Progenitor cell of endocrine pancreas (in vitro differentiated cells): ENCODE data around the gene SUFU. TPM values are rescaled to one million over a fixed set of nuclear protein-coding genes. Genes with fewer than 3 reads are reported as not detected.

Source experiments
- DNase-seq: peaks from one replicate; pipeline ENCODE4 v3.0.0; 2021; ENCODE audit warnings: low spot score; ENCODE audit not compliant: unreplicated experiment
- H3K27ac Mint-ChIP-seq: 2 replicates; pipeline ENCODE4 v1.8.0; 2021; ENCODE audit warnings: mild to moderate bottlenecking, moderate library complexity, mixed read lengths
- H3K27me3 Mint-ChIP-seq: 2 replicates; pipeline ENCODE4 v1.8.0; 2021; ENCODE audit warnings: mixed read lengths
- H3K36me3 Mint-ChIP-seq: 2 replicates; pipeline ENCODE4 v1.8.0; 2022; ENCODE audit warnings: mixed read lengths; ENCODE audit not compliant: insufficient read depth
- H3K4me1 Mint-ChIP-seq: 2 replicates; pipeline ENCODE4 v1.8.0; 2021; ENCODE audit warnings: low read depth, mixed read lengths
- H3K4me3 Mint-ChIP-seq: 2 replicates; pipeline ENCODE4 v1.8.0; 2021; ENCODE audit warnings: low read depth, mild to moderate bottlenecking, moderate library complexity, mixed read lengths
- H3K9me3 Mint-ChIP-seq: 2 replicates; pipeline ENCODE4 v1.8.0; 2021; ENCODE audit warnings: low read depth, mixed read lengths
- total RNA-seq: library from RNA; stranded (reverse); gene quantifications from 2 replicates; pipeline ENCODE4 v1.2.1, GENCODE V29; 2021
- TF ChIP-seq, protein P1 (sequence below): fragments of 200-600 bp; sonication (generic); IDR thresholded peaks from one replicate; pipeline ENCODE4 v1.5.0; 2021; ENCODE audit warnings: antibody characterized with exemption, mild to moderate bottlenecking; ENCODE audit not compliant: unreplicated experiment

Gene SUFU
- total RNA-seq, 1 donor from 2014 or later = 25.8 TPM

DNA sequence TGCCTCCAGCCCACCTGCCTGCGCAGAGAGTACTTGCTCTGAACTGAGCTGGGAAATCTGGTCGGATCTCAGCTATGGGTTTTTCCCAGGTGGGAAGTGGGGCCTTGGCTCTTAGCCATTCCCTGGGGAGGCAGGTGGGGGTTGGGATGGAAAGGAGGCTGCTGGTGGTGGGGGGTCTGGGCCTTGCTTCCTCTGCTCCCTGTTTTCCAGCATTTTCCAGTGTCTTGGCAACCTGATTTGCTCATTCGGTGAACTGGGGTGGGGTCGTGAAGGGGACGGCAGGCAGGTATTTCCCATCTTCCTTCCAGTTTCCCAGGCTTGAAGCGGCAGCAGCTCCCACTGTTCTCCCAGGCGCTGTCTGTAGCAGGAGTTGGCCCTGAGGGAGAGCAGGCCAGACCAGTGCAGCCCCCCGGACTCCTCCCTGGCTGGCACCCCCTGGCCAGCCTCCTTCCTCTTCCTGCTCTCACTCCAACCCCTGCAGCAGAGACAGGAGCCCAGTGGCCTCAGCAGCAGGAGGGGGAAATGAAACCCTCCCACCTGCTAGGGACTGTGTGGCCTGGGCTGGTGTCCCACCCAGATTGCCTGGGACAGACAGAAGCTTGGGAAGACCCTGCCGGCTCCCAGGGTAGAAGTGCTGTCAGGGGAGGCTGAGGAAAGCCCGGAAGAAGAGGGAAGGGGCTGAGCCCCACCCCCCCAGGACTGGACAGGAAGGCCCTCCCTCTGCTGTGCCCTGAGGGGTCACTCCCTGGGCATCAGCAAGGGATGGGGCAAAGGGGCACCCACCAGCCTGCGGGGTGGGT, 147.1 kb downstream of the SUFU start:
- H3K27ac Mint-ChIP-seq = peak overlapping the region; percentile 74
- peaks cover 7% of the 10 kb centered on the region for H3K36me3 Mint-ChIP-seq

DNA sequence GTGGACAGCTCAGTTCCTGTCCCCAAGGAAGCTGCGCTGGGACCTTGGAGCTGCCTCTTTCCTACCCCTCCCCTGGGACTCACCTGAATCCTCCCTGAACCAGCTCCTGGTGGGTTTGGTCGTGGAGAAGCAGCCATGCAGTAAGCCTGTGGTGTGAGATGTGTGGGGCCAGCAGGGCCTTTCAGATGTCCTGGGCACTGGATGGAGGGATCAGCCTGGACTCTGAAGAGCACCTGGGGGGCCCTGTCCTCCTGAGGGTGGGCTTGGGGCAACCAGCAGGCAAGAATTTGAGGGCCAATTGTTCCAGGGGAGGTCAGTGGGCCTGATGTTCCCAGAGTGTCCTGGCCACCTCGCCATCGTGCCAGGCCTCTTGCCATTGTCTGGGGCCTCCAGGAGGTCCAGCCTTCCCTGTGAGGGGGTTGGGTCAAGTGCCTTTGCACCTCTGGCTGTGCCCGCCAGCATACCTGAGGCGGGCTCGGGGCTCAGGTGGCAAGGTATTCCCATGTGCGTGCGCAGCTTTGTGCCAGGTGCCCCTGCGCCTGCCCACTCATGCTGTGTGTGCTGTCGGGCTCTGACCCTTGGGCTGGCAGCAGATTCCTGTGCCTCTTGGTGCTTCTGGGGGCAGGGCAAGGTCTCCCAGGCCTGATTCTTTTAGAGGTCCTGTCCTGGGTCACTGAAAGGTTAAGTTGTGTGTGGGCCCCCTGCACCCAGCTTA, 147.8 kb downstream of the SUFU start:
- no peaks in the 10 kb centered on the region for H3K27me3 Mint-ChIP-seq
- peaks cover 7% of the 10 kb centered on the region for H3K36me3 Mint-ChIP-seq
- DNase-seq = no peak
- no peaks in the 10 kb centered on the region for H3K9me3 Mint-ChIP-seq
- H3K4me1 Mint-ChIP-seq = peaks cover 16% of the 10 kb centered on the region
- H3K27ac Mint-ChIP-seq = no peak overlapping the region
- no peak overlapping the region for H3K4me3 Mint-ChIP-seq
- TF ChIP-seq, protein P1, sequence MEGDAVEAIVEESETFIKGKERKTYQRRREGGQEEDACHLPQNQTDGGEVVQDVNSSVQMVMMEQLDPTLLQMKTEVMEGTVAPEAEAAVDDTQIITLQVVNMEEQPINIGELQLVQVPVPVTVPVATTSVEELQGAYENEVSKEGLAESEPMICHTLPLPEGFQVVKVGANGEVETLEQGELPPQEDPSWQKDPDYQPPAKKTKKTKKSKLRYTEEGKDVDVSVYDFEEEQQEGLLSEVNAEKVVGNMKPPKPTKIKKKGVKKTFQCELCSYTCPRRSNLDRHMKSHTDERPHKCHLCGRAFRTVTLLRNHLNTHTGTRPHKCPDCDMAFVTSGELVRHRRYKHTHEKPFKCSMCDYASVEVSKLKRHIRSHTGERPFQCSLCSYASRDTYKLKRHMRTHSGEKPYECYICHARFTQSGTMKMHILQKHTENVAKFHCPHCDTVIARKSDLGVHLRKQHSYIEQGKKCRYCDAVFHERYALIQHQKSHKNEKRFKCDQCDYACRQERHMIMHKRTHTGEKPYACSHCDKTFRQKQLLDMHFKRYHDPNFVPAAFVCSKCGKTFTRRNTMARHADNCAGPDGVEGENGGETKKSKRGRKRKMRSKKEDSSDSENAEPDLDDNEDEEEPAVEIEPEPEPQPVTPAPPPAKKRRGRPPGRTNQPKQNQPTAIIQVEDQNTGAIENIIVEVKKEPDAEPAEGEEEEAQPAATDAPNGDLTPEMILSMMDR = no peak

More for the DNA sequence above, 147.1 kb downstream of the SUFU start:
- TF ChIP-seq, protein P1 = no peak
- no peak for DNase-seq
- H3K4me3 Mint-ChIP-seq = no peak overlapping the region
- H3K4me1 Mint-ChIP-seq = peaks cover 23% of the 10 kb centered on the region
- H3K9me3 Mint-ChIP-seq = no peaks in the 10 kb centered on the region
- H3K27me3 Mint-ChIP-seq = no peaks in the 10 kb centered on the region

GRCh38 chr10:102652170-102652916, 148.6 kb downstream of the SUFU start:
- H3K4me3 Mint-ChIP-seq = no peak overlapping the region
- H3K36me3 Mint-ChIP-seq = peaks cover 8% of the 10 kb centered on the region
- DNase-seq = no peak
- H3K9me3 Mint-ChIP-seq = no peaks in the 10 kb centered on the region
- TF ChIP-seq, protein P1 = no peak
- no peaks in the 10 kb centered on the region for H3K27me3 Mint-ChIP-seq
- peaks cover 13% of the 10 kb centered on the region for H3K4me1 Mint-ChIP-seq
- no peak overlapping the region for H3K27ac Mint-ChIP-seq

- H3K36me3 Mint-ChIP-seq = peaks cover 12% of the 10 kb centered on the region
- H3K27ac Mint-ChIP-seq = peak overlapping the region; percentile 65
- no peaks in the 10 kb centered on the region for H3K9me3 Mint-ChIP-seq
- peaks cover 9% of the 10 kb centered on the region for H3K4me1 Mint-ChIP-seq
- no peaks in the 10 kb centered on the region for H3K27me3 Mint-ChIP-seq
- DNase-seq = no peak
- TF ChIP-seq, protein P1 = no peak
- H3K4me3 Mint-ChIP-seq = no peak overlapping the region
These were observed 149.3 kb downstream of the SUFU start for GRCh38 chr10:102653060-102653459.

- Mint-ChIP-seq H3K27me3 (no peaks in the 10 kb centered on the region), H3K36me3 (peaks cover 15% of the 10 kb centered on the region), H3K9me3 (no peaks in the 10 kb centered on the region), H3K27ac (peak overlapping the region; percentile 27), H3K4me1 (peaks cover 2% of the 10 kb centered on the region), H3K4me3 (no peak overlapping the region)
- TF ChIP-seq, protein P1 = no peak
- DNase-seq = no peak
These were observed 150.8 kb downstream of the SUFU start for GRCh38 chr10:102654566-102654965.
